HepG2 (cell line): Measurements from ENCODE around the gene MAP2K7. TPM values are rescaled to one million over a fixed set of nuclear protein-coding genes. Genes with fewer than 3 reads are reported as not detected.

ENCODE experiments used
- BATF2 ChIP-seq: sonication (generic); formaldehyde crosslinking; IDR thresholded peaks from 2 replicates; pipeline ENCODE4 v1.8.0; 2022; ENCODE audit warnings: mild to moderate bottlenecking, missing genetic modification reagents, moderate library complexity
- BORCS8-MEF2B ChIP-seq: sonication (generic); formaldehyde crosslinking; IDR thresholded peaks from 2 replicates; pipeline ENCODE4 v1.8.0; 2022; ENCODE audit warnings: mild to moderate bottlenecking, missing genetic modification reagents
- CC2D1A ChIP-seq: sonication (generic); formaldehyde crosslinking; IDR thresholded peaks from 2 replicates; pipeline ENCODE4 v1.8.1; 2023; ENCODE audit warnings: mild to moderate bottlenecking, missing genetic modification reagents
- FOSL1 ChIP-seq: sonication (generic); formaldehyde crosslinking; IDR thresholded peaks from 2 replicates; pipeline ENCODE4 v1.9.0; 2021; ENCODE audit warnings: missing genetic modification reagents, borderline replicate concordance
- GABPB1 ChIP-seq: IDR thresholded peaks from 2 replicates; pipeline ENCODE4 v1.6.1; 2016; ENCODE audit warnings: mild to moderate bottlenecking, missing genetic modification reagents, moderate library complexity, missing compliant biosample characterization
- GATAD2A ChIP-seq: IDR thresholded peaks from 2 replicates; pipeline ENCODE4 v1.6.1; 2016
- HIVEP1 ChIP-seq: sonication (generic); formaldehyde crosslinking; IDR thresholded peaks from 2 replicates; pipeline ENCODE4 v1.4.0; 2020; ENCODE audit warnings: mild to moderate bottlenecking, missing genetic modification reagents
- MED13 ChIP-seq: sonication (generic); formaldehyde crosslinking; IDR thresholded peaks from 2 replicates; pipeline ENCODE4 v1.5.0; 2020; ENCODE audit warnings: missing genetic modification reagents
- MEIS1 ChIP-seq: sonication (generic); formaldehyde crosslinking; IDR thresholded peaks from 2 replicates; pipeline ENCODE4 v1.9.0; 2021; ENCODE audit warnings: mild to moderate bottlenecking, missing genetic modification reagents, moderate library complexity, borderline replicate concordance
- MTA1 ChIP-seq: sonication (generic); formaldehyde crosslinking; IDR thresholded peaks from 2 replicates; pipeline ENCODE4 v1.4.0; 2020; ENCODE audit warnings: missing genetic modification reagents, mild to moderate bottlenecking, borderline replicate concordance
- PHF8 ChIP-seq: sonication (generic); formaldehyde crosslinking; IDR thresholded peaks from 2 replicates; pipeline ENCODE4 v1.5.0; 2020; ENCODE audit warnings: missing genetic modification reagents
- PRPF4 ChIP-seq: fragments of 200-400 bp; formaldehyde crosslinking; IDR thresholded peaks from 2 replicates; pipeline ENCODE4 v1.6.1; 2016; ENCODE audit warnings: low read length, low read depth; ENCODE audit not compliant: poor library complexity, severe bottlenecking
- RCOR2 ChIP-seq: IDR thresholded peaks from 2 replicates; pipeline ENCODE4 v1.6.1; 2016; ENCODE audit warnings: missing biosample characterization, missing genetic modification reagents
- SALL2 ChIP-seq: sonication (generic); formaldehyde crosslinking; IDR thresholded peaks from 2 replicates; pipeline ENCODE4 v1.8.1; 2023; ENCODE audit warnings: mild to moderate bottlenecking, missing genetic modification reagents, inconsistent platforms
- SP1 ChIP-seq, 2 experiments: fragments of 450-650 bp in 1 of 2; sonication (generic) in 1 of 2; formaldehyde crosslinking in 1 of 2; IDR thresholded peaks; 2 replicates each; pipeline versions ENCODE4 v1.4.0 to v1.6.1; 2016 to 2020; ENCODE audit warnings: missing genetic modification reagents in 1 of 2
- YEATS4 ChIP-seq: sonication (generic); formaldehyde crosslinking; IDR thresholded peaks from 2 replicates; pipeline ENCODE4 v1.4.0; 2020; ENCODE audit warnings: missing genetic modification reagents, borderline replicate concordance
- ZFP41 ChIP-seq: sonication (generic); formaldehyde crosslinking; IDR thresholded peaks from 2 replicates; pipeline ENCODE4 v1.4.0; 2020; ENCODE audit warnings: mild to moderate bottlenecking, missing genetic modification reagents, borderline replicate concordance
- ZNF17 ChIP-seq: sonication (generic); formaldehyde crosslinking; IDR thresholded peaks from 2 replicates; pipeline ENCODE4 v1.5.0; 2020; ENCODE audit warnings: mild to moderate bottlenecking, missing genetic modification reagents
- ZNF232 ChIP-seq: sonication (generic); formaldehyde crosslinking; IDR thresholded peaks from 2 replicates; pipeline ENCODE4 v1.4.0; 2020; ENCODE audit warnings: missing genetic modification reagents, borderline replicate concordance
- ZNF33A ChIP-seq: sonication (generic); formaldehyde crosslinking; IDR thresholded peaks from 2 replicates; pipeline ENCODE4 v1.5.1; 2020; ENCODE audit warnings: missing genetic modification reagents, mild to moderate bottlenecking, moderate library complexity, borderline replicate concordance
- ZNF44 ChIP-seq: sonication (generic); formaldehyde crosslinking; IDR thresholded peaks from 2 replicates; pipeline ENCODE4 v1.5.1; 2020; ENCODE audit warnings: mild to moderate bottlenecking, missing genetic modification reagents
- ZNF547 ChIP-seq: sonication (generic); formaldehyde crosslinking; IDR thresholded peaks from 2 replicates; pipeline ENCODE4 v1.5.1; 2020; ENCODE audit warnings: mild to moderate bottlenecking, missing genetic modification reagents
- ZNF598 ChIP-seq: sonication (generic); formaldehyde crosslinking; IDR thresholded peaks from 2 replicates; pipeline ENCODE4 v1.5.1; 2020; ENCODE audit warnings: mild to moderate bottlenecking, missing genetic modification reagents, borderline replicate concordance
- ZNF749 ChIP-seq: sonication (generic); formaldehyde crosslinking; IDR thresholded peaks from 2 replicates; pipeline ENCODE4 v1.8.0; 2022; ENCODE audit warnings: mild to moderate bottlenecking, missing genetic modification reagents, moderate library complexity, borderline replicate concordance
- ZNF777 ChIP-seq: sonication (generic); formaldehyde crosslinking; IDR thresholded peaks from 2 replicates; pipeline ENCODE4 v1.4.0; 2020; ENCODE audit warnings: missing genetic modification reagents
- ZNF878 ChIP-seq: sonication (generic); formaldehyde crosslinking; IDR thresholded peaks from 2 replicates; pipeline ENCODE4 v1.8.1; 2023; ENCODE audit warnings: mild to moderate bottlenecking, missing genetic modification reagents, moderate library complexity
- polyA plus RNA-seq, 8 experiments: library from polyadenylated mRNA; depleted of rRNA in 3 of 8; stranded (reverse) in 7 of 8; unstranded in 1 of 8; fragments of >200 nt; fragmentation: Illumina TruSeq in 4 of 8; extraction: Trizol in 4 of 8; gene quantifications; 2 replicates each; pipeline versions ENCODE4 v1.2.1 to v1.2.3, GENCODE V29; 2011 to 2016; ENCODE audit warnings: low read depth in 4 of 8, missing spikeins in 1 of 8, mixed read lengths in 1 of 8; ENCODE audit not compliant: insufficient read depth in 1 of 8
- total RNA-seq, 5 experiments: library from RNA; depleted of rRNA; stranded (reverse); fragments of >200 nt; fragmentation: Illumina TruSeq; extraction: Trizol; gene quantifications; 2 replicates each; pipeline ENCODE4 v1.2.3, GENCODE V29; 2016; ENCODE audit warnings: low read depth in 1 of 5
- TF ChIP-seq, protein P1 (sequence below): sonication (generic); formaldehyde crosslinking; IDR thresholded peaks from 2 replicates; pipeline ENCODE4 v1.8.0; 2022; ENCODE audit warnings: mild to moderate bottlenecking, missing genetic modification reagents, borderline replicate concordance
- TF ChIP-seq, protein P2 (sequence below): sonication (generic); formaldehyde crosslinking; IDR thresholded peaks from 2 replicates; pipeline ENCODE4 v1.4.0; 2020; ENCODE audit warnings: mild to moderate bottlenecking, missing genetic modification reagents

MAP2K7 gene
- total and polyA plus RNA-seq, 2 of the 13 experiments (the other 11 are each of a cell fraction or from before 2014, with no cell fraction given): 9.0 to 10.8 TPM

DNA sequence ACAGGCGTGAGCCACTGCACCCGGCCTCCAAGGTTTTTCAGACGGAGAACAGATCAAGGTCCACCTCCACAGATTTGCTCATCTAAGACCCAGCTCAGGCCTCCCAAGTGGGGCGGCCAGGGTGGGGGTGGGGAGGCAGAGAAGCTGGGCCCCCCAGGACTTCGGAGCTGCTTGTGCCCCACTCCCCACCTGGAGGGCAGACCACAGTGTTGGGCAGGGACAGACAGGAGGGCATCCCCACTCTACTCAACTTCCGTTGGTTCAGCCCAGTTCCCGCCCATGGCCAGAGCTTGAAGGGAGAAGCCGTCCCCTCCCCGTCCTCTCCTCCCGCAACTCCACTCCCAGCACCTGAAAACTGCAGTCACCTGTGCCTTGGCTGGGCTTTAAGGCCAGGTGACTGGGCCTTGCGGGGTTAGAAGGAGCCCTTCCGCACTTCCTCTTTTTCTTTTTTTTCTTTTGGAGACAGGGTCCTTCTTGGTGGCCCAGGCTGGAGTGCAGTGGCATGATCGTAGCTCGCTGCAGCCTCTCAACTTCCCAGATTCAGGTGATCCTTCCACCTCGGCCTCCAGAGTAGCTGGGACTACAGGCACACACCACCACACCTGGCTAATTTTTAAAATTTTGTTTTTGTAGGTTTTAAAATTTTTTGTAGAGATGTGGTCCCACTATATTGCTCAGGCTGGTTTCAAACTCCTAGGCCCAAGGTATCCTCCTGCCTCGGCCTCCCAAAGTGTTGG, 16.1 kb upstream of the MAP2K7 start (continued):
- TF ChIP-seq, protein P1, sequence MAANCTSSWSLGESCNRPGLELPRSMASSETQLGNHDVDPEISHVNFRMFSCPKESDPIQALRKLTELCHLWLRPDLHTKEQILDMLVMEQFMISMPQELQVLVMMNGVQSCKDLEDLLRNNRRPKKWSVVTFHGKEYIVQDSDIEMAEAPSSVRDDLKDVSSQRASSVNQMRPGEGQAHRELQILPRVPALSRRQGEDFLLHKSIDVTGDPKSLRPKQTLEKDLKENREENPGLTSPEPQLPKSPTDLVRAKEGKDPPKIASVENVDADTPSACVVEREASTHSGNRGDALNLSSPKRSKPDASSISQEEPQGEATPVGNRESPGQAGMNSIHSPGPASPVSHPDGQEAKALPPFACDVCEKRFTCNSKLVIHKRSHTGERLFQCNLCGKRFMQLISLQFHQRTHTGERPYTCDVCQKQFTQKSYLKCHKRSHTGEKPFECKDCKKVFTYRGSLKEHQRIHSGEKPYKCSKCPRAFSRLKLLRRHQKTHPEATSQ (CRISPR knock-in tag): no peak
- TF ChIP-seq ZNF33A (0 out of 2 replicates have a peak, but pooled peaks have one; percentile 54), BATF2 (CRISPR knock-in tag) (no peak), ZNF777 (CRISPR knock-in tag) (0 out of 2 replicates have a peak, but pooled peaks have one; percentile 37), ZNF17 (CRISPR knock-in tag) (no peak), MED13 (CRISPR knock-in tag) (no peak), ZNF749 (CRISPR knock-in tag) (no peak), ZNF44 (CRISPR knock-in tag) (no peak), MEIS1 (CRISPR knock-in tag) (0 out of 2 replicates have a peak, but pooled peaks have one; percentile 10), ZNF232 (CRISPR knock-in tag) (no peak; the same call in 1 of the 2 replicates), MTA1 (CRISPR knock-in tag) (no peak), ZNF547 (CRISPR knock-in tag) (peak; percentile 10; the same call in 1 of the 2 replicates), GABPB1 (peak; percentile 48; the same call in 1 of the 2 replicates), PRPF4 (no peak), ZFP41 (CRISPR knock-in tag) (no peak), HIVEP1 (CRISPR knock-in tag) (no peak), RCOR2 (CRISPR knock-in tag) (0 out of 2 replicates have a peak, but pooled peaks have one; percentile 18), SP1 (IDR thresholded peaks at IDR 0.05) (no peak), SP1 (CRISPR knock-in tag; IDR thresholded peaks at IDR 0.05) (no peak), ZNF878 (no peak), FOSL1 (CRISPR knock-in tag) (no peak), YEATS4 (CRISPR knock-in tag) (peak; percentile 39; the same call in 1 of the 2 replicates), SALL2 (0 out of 2 replicates have a peak, but pooled peaks have one; percentile 34), CC2D1A (CRISPR knock-in tag) (no peak), GATAD2A (CRISPR knock-in tag) (peak; percentile 25; the same call in 1 of the 2 replicates), PHF8 (no peak), ZNF598 (CRISPR knock-in tag) (0 out of 2 replicates have a peak, but pooled peaks have one; percentile 3), BORCS8-MEF2B (CRISPR knock-in tag) (no peak)
- TF ChIP-seq, protein P2, sequence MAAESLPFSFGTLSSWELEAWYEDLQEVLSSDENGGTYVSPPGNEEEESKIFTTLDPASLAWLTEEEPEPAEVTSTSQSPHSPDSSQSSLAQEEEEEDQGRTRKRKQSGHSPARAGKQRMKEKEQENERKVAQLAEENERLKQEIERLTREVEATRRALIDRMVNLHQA (CRISPR knock-in tag): no peak
